HG02870 (cell line): ENCODE results near the gene KCNH8.

Source experiments
- ATAC-seq: cut with Tn5 transposase; IDR thresholded peaks from one replicate; pipeline ENCODE4 v1.9.1; 2021; ENCODE audit warnings: mild to moderate bottlenecking, moderate library complexity; ENCODE audit not compliant: unreplicated experiment

KCNH8 gene

GRCh38 chr3:19467761-19468160 is 319.5 kb downstream of the KCNH8 start:
- no peak for ATAC-seq

DNA sequence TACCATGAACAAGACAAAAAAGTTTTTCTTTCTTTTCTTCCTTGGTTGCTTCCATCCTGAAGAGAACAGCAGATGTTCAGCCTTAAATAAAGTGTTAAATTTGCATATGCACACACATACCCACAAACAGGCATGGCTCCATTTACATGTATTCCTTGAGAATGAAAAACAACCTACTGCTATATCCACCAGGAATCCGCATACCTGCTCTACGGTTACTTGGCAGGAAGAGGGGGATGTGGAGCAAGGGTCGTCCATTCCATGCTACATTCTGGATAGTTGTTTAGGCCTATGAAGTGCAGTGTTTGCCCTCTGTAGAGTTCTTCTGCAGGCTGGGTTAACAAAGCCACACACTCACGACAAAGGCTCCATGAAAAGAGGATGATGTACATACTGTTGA is 322.8 kb downstream of the KCNH8 start:
- no peak for ATAC-seq

DNA sequence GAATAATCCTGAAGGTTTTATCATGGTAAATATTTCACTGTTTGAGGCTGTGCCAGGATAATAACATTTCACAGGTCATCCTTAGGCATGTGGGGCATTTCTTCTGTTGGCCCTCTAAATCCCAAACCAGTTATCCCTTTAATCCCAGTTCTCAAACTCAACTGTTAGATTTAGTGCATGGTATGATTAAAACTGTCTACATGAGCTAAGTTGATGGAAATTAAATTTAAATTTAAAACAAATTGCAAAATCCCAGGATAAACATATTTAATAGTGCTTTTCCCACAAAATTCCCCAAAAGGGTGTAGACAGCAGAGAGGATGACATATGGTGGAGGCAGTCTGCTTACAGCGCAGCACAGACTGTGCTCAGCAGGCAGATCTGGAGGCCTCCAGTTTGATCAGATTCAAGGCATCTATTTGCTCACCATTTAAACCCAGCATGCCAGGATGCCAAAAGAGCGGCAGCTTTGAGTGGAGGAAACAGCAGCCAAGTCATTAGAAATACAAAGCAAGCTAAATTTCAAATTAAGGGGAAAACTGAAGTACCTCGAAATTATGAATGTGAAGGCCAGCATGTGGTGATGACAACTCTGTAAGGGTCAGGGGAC is 325.8 kb downstream of the KCNH8 start:
- no peak for ATAC-seq

GRCh38 chr3:19476281-19476680 is 328.0 kb downstream of the KCNH8 start:
- no peak for ATAC-seq

- no peak for ATAC-seq
These were observed 337.0 kb downstream of the KCNH8 start for GRCh38 chr3:19485267-19485666.

- ATAC-seq: no peak
These were observed 339.1 kb downstream of the KCNH8 start for GRCh38 chr3:19487386-19487785.

DNA sequence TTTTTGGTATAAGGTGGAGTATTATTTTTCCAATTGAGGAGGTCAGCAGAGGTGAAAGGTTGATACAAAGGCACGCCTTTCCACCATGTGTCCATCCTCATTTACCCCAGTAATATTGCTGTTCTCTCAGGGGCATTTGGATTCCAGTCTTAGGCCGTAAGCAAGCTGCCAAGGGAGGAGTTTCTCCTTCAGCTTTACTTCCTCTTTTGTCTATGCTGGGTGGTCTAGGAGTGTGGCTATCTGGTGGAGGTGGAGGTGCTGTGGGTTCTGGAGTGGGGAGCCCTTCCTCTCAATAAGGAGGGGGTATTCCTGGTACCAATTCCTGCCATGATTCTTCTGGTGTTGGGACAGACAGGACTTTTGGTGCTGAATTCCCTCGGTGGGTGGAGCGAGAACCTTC is 340.6 kb downstream of the KCNH8 start:
- no peak for ATAC-seq

DNA sequence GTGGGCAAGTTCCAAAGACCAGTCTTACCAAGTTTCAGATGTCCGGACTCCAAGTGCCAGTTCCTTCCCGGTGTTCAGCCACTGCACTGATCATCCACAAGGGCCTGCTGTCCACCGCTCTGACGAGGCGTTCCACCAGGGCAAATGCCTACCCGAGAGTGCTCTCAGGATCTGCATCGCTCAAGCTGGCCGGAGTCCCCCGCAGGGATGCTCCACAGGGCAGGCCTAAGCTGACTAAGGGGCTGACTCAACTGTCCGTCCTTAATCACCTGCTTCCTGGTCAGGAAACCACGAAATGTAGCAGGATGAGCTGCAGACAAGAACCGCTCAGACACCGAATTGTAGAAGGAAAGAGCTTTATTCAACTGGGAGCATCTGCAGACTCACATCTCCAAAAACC is 341.6 kb downstream of the KCNH8 start:
- ATAC-seq: no peak

GRCh38 chr3:19506171-19506570 is 357.9 kb downstream of the KCNH8 start:
- no peak for ATAC-seq

DNA sequence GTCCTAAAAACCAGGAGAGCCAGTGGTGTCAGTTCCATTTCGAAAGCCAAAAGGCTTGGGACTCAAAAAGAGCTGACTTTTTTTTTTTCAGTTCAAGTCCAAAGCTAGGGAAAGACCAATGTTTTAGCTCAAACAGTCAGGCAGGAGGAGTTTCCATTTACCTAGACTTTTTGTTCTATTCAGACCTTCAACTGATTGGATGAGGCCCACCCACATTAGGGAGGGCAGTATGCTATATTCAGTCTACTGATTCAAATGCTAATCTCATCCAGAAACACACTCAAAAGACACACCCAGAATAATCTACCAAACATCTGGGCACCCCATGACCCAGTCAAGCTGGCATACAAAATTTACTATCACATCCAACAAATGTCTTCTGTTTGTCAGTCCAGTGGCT is 374.0 kb downstream of the KCNH8 start:
- no peak for ATAC-seq

DNA sequence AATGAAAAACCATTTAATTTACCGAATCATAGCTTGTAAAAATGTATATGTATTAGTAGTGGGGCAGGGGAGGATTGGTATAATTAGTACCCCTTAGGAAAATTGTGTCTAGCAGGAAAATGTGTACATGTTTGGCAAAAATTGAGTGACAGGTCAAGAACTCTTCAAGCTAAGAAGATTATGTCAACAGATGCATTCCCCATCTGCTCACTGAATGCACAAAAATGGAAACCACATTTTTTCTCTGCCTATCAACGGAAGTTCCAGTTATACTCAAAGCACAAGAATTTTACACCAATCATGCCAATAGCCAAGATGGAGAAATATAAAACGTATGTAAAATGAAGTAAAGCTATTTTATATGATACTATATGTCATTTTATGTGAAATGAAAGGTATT is 377.8 kb downstream of the KCNH8 start:
- no peak for ATAC-seq

DNA sequence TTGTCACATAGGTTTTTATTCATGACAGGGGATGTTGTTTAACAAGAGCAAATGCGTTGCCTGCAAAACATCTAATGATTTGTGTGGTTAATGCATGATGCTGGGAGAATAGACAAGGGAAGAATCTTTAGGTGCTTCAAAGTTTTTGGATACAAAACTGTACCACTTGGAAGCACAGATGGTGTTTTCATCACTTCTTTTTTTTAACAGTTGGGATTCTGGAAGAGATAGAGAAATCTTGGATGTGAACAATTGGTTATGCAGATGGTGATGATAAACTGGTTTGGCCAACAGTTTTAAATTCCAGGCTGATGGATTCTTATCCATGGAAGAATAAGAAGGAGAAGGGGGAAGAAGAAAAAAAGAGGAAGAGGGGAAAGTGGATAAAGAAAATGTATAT is 379.4 kb downstream of the KCNH8 start:
- ATAC-seq: no peak

- ATAC-seq: no peak
These were observed 383.1 kb downstream of the KCNH8 start for GRCh38 chr3:19531426-19531825.

- ATAC-seq: peak; percentile 48
These were observed 391.4 kb downstream of the KCNH8 start for GRCh38 chr3:19539518-19540392.

DNA sequence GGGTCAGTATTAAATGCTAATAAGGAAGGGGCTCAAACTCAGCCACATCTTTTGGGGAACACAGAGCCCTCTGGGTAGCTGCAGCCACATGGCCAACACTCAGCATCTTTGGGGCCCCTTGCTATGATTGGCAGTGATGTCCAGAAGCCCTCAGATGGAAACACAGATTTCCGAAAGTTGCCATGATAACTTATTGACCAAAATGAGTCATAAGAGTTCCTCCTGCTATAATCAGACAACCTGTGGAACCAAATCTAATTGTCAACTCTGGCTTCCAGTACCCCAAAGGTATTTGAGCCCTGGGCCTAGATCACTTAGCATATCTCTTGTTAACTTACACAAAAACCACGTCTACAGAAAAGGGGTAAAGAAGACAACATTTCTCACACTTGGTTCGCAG is 392.2 kb downstream of the KCNH8 start:
- peak; percentile 37 for ATAC-seq

- ATAC-seq: peak; percentile 21
These were observed 393.0 kb downstream of the KCNH8 start for GRCh38 chr3:19541284-19541683.

- peak; percentile 31 for ATAC-seq
These were observed 395.0 kb downstream of the KCNH8 start for GRCh38 chr3:19543212-19543841.

GRCh38 chr3:19547665-19548464 is 399.6 kb downstream of the KCNH8 start:
- no peak for ATAC-seq

DNA sequence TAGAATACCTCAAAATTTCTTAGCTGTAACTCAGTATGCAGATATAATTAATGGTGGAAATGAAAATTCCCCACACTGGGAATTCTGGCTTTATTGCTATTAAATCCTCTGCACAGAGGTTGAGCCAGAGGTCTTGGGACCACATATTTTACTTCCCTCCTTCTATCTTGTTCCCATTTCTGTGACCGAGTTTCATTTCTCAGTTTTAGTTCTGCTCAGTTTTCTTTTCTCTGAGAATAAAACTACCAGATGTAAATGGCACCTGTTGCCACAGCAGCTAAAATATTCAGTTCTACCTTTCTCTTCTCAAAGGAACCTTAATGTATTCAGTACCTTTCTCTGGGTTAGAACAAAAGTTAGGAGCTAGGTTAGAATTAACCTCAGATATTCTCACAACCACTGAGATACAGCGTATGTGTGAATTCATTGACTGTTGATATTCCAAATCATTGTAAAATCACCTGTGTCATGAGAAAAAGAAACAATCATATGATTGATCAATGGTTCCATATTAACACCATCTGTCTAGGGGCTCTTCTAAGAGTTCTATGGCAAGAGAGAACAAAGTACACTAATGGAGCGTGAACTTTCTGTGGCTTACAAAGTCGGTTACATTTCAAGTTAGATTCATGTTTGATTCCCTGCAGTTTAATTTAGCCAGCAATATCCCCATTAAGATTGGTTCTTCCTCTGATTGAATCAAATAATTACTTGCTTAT is 411.6 kb downstream of the KCNH8 start:
- ATAC-seq: peak; percentile 96

DNA sequence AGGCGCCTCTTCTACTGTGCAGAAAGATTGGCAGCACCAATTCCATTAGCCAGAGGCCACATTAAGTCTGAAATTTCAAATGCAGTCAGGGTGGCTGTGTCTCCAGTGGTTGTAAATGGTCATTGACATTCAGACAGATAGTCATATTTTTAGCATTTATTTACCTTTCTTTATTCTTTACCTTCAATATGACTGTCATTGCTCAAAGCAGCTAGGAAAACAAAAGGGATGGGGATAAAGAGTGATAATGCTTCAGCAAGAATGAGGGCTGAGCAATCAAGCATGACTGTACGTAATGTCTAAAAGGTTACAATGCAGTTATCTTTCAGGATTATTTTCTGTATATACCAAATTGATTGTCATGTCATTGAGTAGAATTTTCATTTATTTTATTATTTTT is 425.3 kb downstream of the KCNH8 start:
- no peak for ATAC-seq

DNA sequence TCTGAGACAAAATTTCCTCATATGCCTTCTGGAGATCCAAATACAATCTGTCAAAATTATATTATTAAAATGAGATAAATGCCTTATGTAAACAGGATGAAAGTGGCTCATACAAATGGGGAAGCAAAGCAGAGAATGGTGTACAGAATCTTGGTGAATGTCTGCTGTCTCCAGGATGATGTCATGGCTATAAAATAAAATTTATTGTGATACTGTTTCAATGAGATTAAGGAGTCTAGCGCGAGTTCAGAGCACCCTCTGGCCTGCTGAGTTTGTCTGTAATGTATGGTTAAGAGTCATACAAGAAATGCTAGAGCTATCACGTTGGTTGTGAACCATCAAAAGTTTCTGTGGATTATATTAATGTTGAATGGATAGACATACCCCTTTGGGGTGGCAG is 426.0 kb downstream of the KCNH8 start:
- ATAC-seq: no peak
